OCI-LY1 (cell line): ENCODE results near the gene TOM1L2.

ENCODE experiments used
- H2AFZ ChIP-seq: fragments of 200-600 bp; sonication (generic), shearing (Covaris generic); 2 replicates; pipeline ENCODE4 v1.6.0; 2014; ENCODE audit warnings: antibody characterized with exemption, mild to moderate bottlenecking, low read length
- H3F3A ChIP-seq: fragments of 200-600 bp; sonication (generic), shearing (Covaris generic); 2 replicates; pipeline ENCODE4 v1.6.0; 2014; ENCODE audit warnings: mild to moderate bottlenecking, antibody characterized with exemption, low read length, moderate library complexity; ENCODE audit not compliant: insufficient read depth
- H3K27ac ChIP-seq: fragments of 200-600 bp; sonication (generic); 2 replicates; pipeline ENCODE4 v1.5.1; 2014; ENCODE audit warnings: low read length, mixed run types, mild to moderate bottlenecking, low read depth; ENCODE audit not compliant: poor library complexity, severe bottlenecking
- H3K27me3 ChIP-seq: fragments of 200-600 bp; sonication (generic); 2 replicates; pipeline ENCODE4 v1.6.0; 2014; ENCODE audit warnings: antibody characterized with exemption, mild to moderate bottlenecking, low read length, moderate library complexity; ENCODE audit not compliant: insufficient read depth
- H3K36me3 ChIP-seq: fragments of 200-600 bp; sonication (generic); 2 replicates; pipeline ENCODE4 v1.6.1; 2014; ENCODE audit warnings: mild to moderate bottlenecking, antibody characterized with exemption, low read length, moderate library complexity, mixed read lengths; ENCODE audit not compliant: insufficient read depth
- H3K4me1 ChIP-seq: fragments of 200-600 bp; sonication (generic); 2 replicates; pipeline ENCODE4 v1.5.1; 2014; ENCODE audit warnings: mild to moderate bottlenecking, low read length, moderate library complexity; ENCODE audit not compliant: insufficient read depth, severe bottlenecking
- H3K4me2 ChIP-seq: fragments of 200-600 bp; sonication (generic), shearing (Covaris generic); 2 replicates; pipeline ENCODE4 v1.6.1; 2014; ENCODE audit warnings: low read length
- H3K4me3 ChIP-seq: fragments of 200-600 bp; sonication (generic); 2 replicates; pipeline ENCODE4 v1.5.1; 2014; ENCODE audit warnings: low read length, low read depth, mild to moderate bottlenecking, mixed read lengths; ENCODE audit not compliant: poor library complexity, severe bottlenecking
- H3K79me2 ChIP-seq: fragments of 200-600 bp; shearing (Covaris generic); 2 replicates; pipeline ENCODE4 v1.6.1; 2016; ENCODE audit warnings: mixed run types, low read length, mixed read lengths; ENCODE audit not compliant: insufficient read depth
- H3K9ac ChIP-seq: fragments of 200-600 bp; sonication (generic), shearing (Covaris generic); 2 replicates; pipeline ENCODE4 v1.6.1; 2014; ENCODE audit warnings: mild to moderate bottlenecking, low read length, mixed read lengths
- H3K9me2 ChIP-seq: fragments of 200-600 bp; sonication (generic), shearing (Covaris generic); 2 replicates; pipeline ENCODE4 v1.6.1; 2014; ENCODE audit warnings: low read depth, mild to moderate bottlenecking, low read length, mixed read lengths
- H3K9me3 ChIP-seq: fragments of 200-600 bp; shearing (Covaris generic); 2 replicates; pipeline ENCODE4 v1.6.1; 2014; ENCODE audit warnings: low read length, mixed read lengths
- H4K20me1 ChIP-seq: fragments of 200-600 bp; sonication (generic), shearing (Covaris generic); 2 replicates; pipeline ENCODE4 v1.6.0; 2016; ENCODE audit warnings: mild to moderate bottlenecking, low read length; ENCODE audit not compliant: insufficient read depth
- CTCF ChIP-seq: fragments of 200-600 bp; sonication (generic), shearing (Covaris generic); IDR thresholded peaks from 2 replicates; pipeline ENCODE4 v1.5.1; 2017; ENCODE audit warnings: mild to moderate bottlenecking, antibody characterized with exemption, low read length, moderate library complexity, mixed read lengths
- EZH2 ChIP-seq: fragments of 200-600 bp; sonication (generic), shearing (Covaris generic); IDR thresholded peaks from 2 replicates; pipeline ENCODE4 v1.8.0; 2017; ENCODE audit warnings: borderline replicate concordance, mixed run types, mild to moderate bottlenecking, antibody characterized with exemption, low read length, moderate library complexity, mixed read lengths

The TOM1L2 gene

GRCh38 chr17:17909078-17909477 lies 63.1 kb downstream of the TOM1L2 start:
- H3F3A ChIP-seq, result no peaks in the 10 kb centered on the region
- TF ChIP-seq CTCF, result no peak
- TF ChIP-seq EZH2, result no peak
- no peak overlapping the region for H3K27ac ChIP-seq
- H3K9me3 ChIP-seq, result no peaks in the 10 kb centered on the region
- H3K4me1 ChIP-seq, result no peaks in the 10 kb centered on the region
- no peak overlapping the region for H3K4me2 ChIP-seq
- H3K27me3 ChIP-seq, result no peaks in the 10 kb centered on the region
- H3K9ac ChIP-seq, result no peak overlapping the region
- no peak overlapping the region for H2AFZ ChIP-seq
- no peaks in the 10 kb centered on the region for H3K9me2 ChIP-seq
- no peaks in the 10 kb centered on the region for H4K20me1 ChIP-seq
- H3K36me3 ChIP-seq, result no peaks in the 10 kb centered on the region
- H3K4me3 ChIP-seq, result no peak overlapping the region
- no peaks in the 10 kb centered on the region for H3K79me2 ChIP-seq

- TF ChIP-seq CTCF (no peak), EZH2 (no peak)
- H3K79me2 ChIP-seq, result no peaks in the 10 kb centered on the region
Measured at GRCh38 chr17:17907469-17907868, 64.7 kb downstream of the TOM1L2 start.

DNA sequence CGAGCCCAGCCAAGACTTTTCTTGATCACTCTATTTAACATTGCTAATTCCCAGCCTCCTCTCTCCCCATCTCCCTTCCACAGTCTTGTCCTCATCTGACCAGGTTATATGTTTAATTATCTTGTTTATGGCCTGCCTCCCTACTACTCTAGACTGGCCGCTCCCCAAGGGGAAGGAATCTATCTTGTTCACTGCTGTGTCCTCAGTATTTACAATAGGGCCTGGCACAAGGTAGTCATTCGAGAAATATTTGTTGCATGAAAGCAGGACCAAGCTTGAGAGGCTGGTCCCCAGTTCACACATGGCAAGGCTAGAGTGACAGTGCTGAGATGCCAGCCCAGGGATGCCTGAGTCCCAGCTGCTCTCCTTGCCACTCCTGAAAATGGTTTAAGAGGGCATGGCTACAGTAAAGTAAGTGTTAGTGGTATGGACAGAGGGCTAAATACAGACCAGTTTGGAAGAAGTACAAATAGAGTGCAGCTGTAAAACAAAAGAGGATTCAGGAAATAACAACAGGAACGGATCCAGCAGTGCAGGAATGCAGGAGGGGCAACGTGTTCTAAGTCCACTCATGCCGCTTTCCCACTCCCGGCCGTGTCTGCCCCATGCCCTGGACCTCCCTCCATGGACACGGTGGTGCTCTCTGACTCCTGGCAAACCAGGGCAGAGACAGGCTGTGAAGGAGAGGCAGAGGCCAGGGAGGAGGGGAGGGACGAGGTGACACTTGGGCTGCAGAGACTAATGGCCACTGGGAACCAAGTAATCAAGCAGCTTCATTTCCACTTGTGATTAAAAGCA lies 65.6 kb downstream of the TOM1L2 start:
- Histone ChIP-seq H3K4me3 (no peak overlapping the region), H3K36me3 (no peaks in the 10 kb centered on the region), H3K4me2 (no peak overlapping the region), H3K4me1 (no peaks in the 10 kb centered on the region), H3K79me2 (no peaks in the 10 kb centered on the region), H4K20me1 (no peaks in the 10 kb centered on the region), H3K9me2 (no peaks in the 10 kb centered on the region), H3K27ac (no peak overlapping the region), H3K27me3 (no peaks in the 10 kb centered on the region), H2AFZ (no peak overlapping the region), H3K9ac (no peak overlapping the region), H3K9me3 (no peaks in the 10 kb centered on the region), H3F3A (no peaks in the 10 kb centered on the region)
- no peak for TF ChIP-seq CTCF

More at GRCh38 chr17:17907469-17907868, 64.7 kb downstream of the TOM1L2 start:
- Histone ChIP-seq H4K20me1 (no peaks in the 10 kb centered on the region), H3K27me3 (no peaks in the 10 kb centered on the region), H3K4me1 (no peaks in the 10 kb centered on the region), H3K9me2 (no peaks in the 10 kb centered on the region), H3K9ac (no peak overlapping the region), H3K27ac (no peak overlapping the region), H3K4me3 (no peak overlapping the region), H2AFZ (no peak overlapping the region), H3K9me3 (no peaks in the 10 kb centered on the region), H3K36me3 (no peaks in the 10 kb centered on the region), H3K4me2 (no peak overlapping the region), H3F3A (no peaks in the 10 kb centered on the region)
